ENCODE measurements around the gene OR5AN1. TPM values are rescaled to one million over a fixed set of nuclear protein-coding genes. Genes with fewer than 3 reads are reported as not detected.
"Not testable (repeated sequence)": the region's sequence is repeated elsewhere in the genome, so short reads cannot be mapped to it uniquely, and the experiment has no call there.

OR5AN1 gene
- not detected for polyA plus RNA-seq (ENCODE audit: insufficient read length)
- long read RNA-seq, donor 1 = 0 reads
- long read RNA-seq, donor 2 = 0 reads
- long read RNA-seq, donor 3 = 0 reads
- long read RNA-seq, donor 4 = 0 reads
- long read RNA-seq, donor 5 = 0 reads
- long read RNA-seq, donor 6 = 0 reads
- long read RNA-seq, donor 7 = 0 reads
- long read RNA-seq, donor 8 = 0 reads

GRCh38 chr11:59358595-59358994 is at the start of gene OR5AN1:
OR5AN1 (plus strand) TSS chr11:59358895; CDS start chr11:59364459, 5,564 bp downstream.
- DNase-seq = no peak

DNA sequence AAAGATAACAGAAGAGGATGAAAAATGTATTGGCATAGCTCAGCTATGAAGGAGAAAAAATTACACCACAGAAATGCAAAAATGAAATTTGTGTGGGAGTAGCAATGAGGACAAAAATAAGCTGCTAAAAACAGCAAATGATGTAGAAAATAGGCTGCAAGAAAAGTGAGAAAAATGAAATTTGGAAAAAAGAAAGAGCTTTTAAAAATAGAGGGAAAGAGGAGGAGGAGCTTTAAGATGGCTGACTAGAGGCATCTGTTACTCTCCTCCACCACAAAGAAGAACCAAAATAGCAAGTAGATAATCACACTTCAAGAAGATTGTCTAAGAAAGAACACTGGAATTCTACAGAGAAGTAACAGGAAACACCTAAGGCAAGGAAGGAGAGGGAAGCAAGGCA is 23.7 kb upstream of the OR5AN1 start:
- DNase-seq = no peak

DNA sequence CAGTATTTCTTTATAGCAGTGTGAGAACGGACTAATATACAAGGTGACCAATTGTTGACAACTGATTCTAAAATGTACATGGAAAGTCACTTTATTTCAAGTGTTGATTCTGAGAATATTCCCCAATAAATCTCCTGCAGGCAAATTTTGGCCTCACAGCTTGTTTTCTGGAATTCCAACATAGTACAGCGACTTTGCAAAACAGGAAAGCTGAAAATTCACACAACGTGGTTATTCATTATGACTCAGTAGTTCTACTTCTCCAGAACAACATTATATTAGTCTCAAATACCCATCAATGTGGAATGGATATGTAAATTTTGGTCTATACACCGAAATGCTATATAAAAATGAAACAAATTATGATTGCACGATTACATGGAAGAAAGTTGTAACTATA is 22.5 kb upstream of the OR5AN1 start:
- no peak for DNase-seq

DNA sequence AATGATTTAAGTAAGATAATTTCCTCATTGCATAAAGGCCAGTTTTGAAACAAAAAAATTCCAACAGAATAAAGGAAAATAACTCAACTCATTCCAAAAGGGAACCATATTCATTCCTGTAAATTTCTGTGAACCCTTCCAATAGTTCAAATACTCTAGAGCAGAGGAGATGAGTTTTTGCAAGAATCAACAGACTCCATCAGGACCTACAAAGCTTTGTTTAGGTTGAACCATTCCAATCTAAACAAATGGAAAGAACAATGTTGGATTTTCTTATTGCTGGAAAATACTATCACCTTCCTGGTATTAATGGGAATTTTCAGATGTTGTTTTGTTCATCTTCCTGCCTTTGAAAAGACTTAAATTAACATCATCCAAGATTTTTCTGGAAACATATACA is 21.8 kb upstream of the OR5AN1 start:
- no peak for DNase-seq

DNA sequence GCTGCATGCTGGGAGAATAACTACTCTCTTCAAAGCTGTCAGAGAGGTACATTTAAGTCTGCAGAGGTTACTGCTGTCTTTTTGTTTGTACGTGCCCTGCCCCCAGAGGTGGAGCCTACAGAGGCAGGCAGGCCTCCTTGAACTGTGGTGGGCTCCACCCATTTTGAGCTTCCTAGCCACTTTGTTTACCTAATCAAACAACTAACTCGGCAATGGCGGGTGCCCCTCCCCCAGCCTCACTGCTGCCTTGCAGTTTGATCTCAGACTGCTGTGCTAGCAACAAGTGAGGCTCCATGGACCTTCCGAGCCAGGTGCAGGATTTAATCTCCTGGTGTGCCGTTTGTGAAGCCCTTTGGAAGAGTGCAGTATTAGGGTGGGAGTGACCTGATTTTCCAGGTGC is 9.0 kb upstream of the OR5AN1 start:
- DNase-seq = not testable (repeated sequence)

DNA sequence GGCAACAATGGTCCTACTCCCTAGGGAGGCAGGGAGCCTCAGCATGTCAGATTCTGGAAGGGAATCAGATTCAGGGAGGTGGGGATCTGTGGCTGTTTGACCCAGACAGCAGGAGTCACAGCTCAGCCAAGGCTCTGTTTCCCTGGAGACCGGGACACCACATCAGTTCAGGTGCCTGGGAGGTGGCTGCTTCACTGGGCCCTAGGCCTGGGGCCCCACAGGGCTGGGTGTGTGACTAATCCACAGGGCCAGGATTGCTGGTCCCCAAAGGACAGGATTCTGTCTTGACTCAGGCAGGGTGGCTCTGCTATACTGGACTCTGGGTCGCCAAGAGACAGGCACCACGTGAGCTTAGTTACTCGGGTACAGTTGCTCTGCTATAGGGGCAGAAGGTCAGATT is 3.5 kb upstream of the OR5AN1 start:
- DNase-seq = no peak

DNA sequence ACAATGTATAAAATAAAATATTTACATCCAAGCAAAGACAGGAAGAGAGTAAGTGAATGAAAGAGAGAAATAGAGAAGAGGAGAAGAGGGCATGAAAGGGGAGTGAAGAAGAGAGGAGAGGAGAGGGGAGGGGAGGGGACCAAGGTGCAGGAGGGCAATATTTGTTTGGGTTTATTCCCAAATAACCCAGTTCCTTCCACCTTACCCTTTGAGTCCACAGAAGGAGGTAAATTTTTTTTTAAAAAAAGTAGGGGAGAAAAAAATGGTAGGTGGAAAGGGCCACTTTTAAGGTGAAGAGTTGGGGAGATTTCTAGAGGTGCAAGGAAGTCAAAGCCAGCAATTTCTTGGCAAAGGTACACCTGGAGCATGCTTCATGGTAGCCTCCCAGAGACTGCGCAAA is 2.1 kb upstream of the OR5AN1 start:
- DNase-seq = no peak

- DNase-seq = no peak
These were observed 675 bp upstream of the OR5AN1 start for GRCh38 chr11:59358020-59358419.

- DNase-seq = no peak
These were observed 6.7 kb downstream of the OR5AN1 start for GRCh38 chr11:59365232-59366018.

DNA sequence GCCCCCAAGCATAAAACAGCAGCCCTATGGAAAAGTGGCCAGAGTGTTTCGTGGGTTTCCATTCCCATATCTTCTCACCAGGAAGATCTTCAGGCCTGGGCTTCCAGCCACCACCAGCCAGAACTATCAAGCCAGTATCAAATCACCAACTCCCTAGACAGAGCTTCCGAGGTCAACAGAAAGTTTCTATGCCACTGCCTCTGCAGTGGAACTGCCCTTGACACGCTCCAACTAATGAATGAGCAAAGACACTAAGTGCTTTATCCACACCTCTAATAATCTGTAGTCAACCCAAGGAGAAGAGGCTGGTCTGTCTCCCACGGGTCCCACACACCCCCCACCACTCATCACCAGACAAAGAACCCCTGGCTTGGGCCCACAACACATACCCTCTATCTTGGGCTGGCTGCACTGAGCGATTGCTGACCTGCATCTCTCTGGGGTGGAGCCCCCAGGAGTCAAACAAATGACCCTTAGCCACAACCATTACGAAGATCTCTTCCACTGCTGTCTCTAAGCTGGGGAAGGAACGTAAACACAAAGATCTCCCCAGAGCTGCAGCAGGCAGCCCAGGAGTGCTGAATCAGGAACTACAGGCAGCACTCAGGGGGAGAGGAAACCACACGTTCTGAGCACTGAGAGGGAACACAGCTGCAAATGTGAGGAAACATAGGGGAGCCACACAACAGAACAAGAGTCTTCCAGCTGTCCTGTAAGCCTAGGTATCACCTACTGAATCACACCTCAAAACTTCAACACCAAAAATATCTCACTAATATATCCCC is 9.7 kb downstream of the OR5AN1 start:
- no peak for DNase-seq

- DNase-seq = not testable (repeated sequence)
These were observed 13.6 kb downstream of the OR5AN1 start for GRCh38 chr11:59372324-59372723.

DNA sequence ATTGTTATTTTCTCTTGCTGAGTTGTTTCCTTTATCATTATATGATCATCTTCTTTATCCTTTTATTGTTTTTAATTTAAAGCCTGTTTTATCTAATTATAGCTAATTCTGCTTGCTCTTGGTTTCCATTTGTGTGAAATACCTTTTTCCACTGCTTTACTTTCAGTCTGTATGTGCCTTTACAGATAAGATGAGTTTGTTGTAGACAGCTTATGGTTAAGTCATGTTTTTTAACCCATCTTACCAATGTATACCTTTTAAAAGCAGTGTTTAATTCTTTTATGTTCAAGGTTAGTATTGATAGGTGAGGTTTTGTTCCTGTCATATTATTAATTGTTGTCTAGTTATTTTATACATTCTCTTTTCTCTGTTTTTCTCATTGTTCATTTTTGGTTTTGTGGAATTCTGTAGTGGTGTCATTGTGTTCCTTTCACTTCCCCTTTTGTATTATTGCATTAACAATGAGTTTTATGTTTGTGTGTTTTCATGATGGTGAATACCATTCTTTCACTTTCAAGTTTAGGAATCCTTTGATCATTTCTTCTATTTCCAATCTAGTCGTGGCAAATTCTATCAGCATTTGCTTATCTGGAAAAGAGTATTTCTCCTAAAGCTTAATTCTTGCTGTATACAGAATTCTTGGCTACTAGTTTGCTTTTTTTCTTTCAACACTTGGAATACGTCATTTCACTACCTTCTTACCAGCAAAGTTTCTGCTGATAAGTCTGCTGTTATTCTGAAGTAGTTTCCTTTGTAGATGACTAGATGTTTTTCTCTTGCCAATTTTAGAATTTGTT is 21.8 kb downstream of the OR5AN1 start:
- DNase-seq = no peak

GRCh38 chr11:59394186-59394585 is 35.5 kb downstream of the OR5AN1 start:
- no peak for DNase-seq

- no peak for DNase-seq
These were observed 42.0 kb downstream of the OR5AN1 start for GRCh38 chr11:59400461-59401261.

- DNase-seq = no peak
These were observed 42.5 kb downstream of the OR5AN1 start for GRCh38 chr11:59401262-59401552.

GRCh38 chr11:59403546-59403945 is 44.9 kb downstream of the OR5AN1 start:
- DNase-seq = no peak

DNA sequence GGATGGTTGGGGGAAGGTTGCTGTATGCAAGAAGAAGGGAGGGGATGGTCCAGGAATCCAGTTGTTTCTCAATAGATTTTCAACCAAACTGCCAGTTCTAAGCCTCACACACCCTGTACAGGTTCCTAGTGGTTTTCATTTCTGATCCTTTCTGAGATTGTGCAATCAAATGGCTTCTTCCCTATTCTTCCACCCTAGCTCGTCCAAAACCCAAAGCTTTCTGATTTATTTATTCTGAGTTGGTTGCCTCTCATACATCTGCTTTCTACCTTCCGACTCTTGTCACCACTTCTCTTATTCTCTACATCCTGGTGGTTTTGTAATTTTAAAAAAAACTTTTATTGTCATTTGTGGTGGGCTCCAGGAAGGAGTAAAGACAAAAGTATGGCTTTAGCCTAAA is 55.0 kb downstream of the OR5AN1 start:
- DNase-seq = no peak

DNA sequence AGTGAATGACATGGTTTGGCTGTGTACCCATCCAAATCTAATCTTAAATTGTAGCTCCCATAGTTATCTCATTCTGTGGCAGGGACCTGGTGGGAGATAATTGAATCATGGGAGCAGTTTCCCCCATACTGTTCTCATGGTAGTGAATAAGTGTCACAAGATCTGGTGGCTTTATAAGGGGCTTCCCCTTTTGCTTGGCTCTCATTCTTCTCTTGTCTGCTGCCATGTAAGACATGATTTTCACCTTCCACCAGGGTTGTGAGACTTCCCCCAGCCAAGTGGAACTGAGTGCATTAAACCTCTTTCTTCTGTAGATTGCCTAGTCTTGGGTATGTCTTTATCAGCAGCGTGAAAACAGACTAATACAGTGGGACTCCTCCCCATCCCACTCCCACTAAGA is 56.4 kb downstream of the OR5AN1 start:
- DNase-seq = no peak

DNA sequence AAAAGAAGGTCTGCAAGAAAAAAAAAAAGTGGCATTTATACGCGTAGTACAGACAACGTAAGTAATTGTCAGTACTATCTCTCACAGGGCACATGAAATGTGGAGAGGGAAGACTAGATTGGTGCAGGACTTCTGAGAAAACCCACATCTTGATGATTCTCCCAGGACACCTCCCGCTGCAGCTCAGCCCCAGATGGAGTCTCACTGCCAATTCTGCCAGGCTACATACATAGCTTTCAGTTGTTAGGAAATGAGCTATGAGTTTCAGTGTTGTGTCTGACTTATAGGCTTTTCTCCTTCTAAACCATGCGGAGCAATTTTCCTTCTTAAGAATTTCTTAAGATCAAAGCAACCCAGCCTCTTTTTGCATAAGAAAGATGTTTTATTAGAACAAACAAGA is 57.9 kb downstream of the OR5AN1 start:
- no peak for DNase-seq

DNA sequence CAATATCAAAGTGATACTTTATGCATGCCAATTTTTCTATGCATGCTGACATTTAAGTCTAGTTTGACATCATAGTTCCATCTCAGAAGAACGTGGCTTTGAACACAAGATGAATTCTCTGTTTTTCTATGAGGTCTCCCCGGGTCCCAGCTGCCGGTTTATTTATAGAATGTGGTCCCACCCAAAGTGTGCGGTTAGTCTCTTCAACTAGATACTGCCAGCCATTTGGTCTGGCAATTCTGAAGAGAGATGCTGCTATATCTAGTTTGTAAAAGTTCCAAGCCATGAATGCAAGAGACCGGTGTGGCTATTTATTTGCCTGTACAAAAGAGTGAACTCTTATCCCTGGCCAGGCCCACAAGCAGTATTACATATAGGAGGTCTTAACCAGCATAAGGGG is 58.3 kb downstream of the OR5AN1 start:
- DNase-seq = no peak

GRCh38 chr11:59418156-59418555 is 59.5 kb downstream of the OR5AN1 start:
- DNase-seq = no peak
